LNCaP clone FGC (cell line): ENCODE data around the gene TRIAP1.

Experiments used
- DNase-seq: peaks from one replicate; pipeline ENCODE4 v3.0.0-alpha.2; 2011; ENCODE audit warnings: low read depth
- H3K4me3 ChIP-seq: 2 replicates; pipeline ENCODE4 v1.5.1; 2011; ENCODE audit warnings: mild to moderate bottlenecking, low read depth, low read length, control low read depth
- TF ChIP-seq, protein P1 (sequence below): IDR thresholded peaks from 2 replicates; pipeline ENCODE4 v1.5.1; 2012; ENCODE audit warnings: mild to moderate bottlenecking; ENCODE audit not compliant: control insufficient read depth, insufficient read depth; ENCODE audit errors: extremely low read depth

Gene TRIAP1

GRCh38 chr12:120413901-120414695 is 32.1 kb downstream of the TRIAP1 start:
- H3K4me3 ChIP-seq: no peak overlapping the region
- TF ChIP-seq, protein P1, sequence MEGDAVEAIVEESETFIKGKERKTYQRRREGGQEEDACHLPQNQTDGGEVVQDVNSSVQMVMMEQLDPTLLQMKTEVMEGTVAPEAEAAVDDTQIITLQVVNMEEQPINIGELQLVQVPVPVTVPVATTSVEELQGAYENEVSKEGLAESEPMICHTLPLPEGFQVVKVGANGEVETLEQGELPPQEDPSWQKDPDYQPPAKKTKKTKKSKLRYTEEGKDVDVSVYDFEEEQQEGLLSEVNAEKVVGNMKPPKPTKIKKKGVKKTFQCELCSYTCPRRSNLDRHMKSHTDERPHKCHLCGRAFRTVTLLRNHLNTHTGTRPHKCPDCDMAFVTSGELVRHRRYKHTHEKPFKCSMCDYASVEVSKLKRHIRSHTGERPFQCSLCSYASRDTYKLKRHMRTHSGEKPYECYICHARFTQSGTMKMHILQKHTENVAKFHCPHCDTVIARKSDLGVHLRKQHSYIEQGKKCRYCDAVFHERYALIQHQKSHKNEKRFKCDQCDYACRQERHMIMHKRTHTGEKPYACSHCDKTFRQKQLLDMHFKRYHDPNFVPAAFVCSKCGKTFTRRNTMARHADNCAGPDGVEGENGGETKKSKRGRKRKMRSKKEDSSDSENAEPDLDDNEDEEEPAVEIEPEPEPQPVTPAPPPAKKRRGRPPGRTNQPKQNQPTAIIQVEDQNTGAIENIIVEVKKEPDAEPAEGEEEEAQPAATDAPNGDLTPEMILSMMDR: no peak
- DNase-seq: no peak

DNA sequence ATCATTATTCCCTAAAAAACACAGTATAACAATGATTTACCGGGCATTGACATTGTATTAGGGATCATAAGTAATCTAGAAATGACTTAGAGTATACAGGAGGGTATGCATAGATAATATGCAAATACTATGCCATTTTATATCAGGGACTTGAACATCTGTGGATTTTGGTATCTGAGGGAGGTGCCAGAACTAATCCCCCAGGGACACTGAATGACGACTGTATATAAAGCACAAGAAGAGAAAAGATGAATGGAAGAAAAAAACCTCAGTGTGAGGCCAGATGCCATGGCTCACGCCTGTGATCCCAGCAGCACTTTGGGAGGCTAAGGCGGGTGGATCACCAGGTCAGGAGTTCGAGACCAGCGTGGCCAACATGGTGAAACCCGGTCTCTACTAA is 33.8 kb downstream of the TRIAP1 start:
- no peak for DNase-seq
- TF ChIP-seq, protein P1: no peak
- H3K4me3 ChIP-seq: no peak overlapping the region

DNA sequence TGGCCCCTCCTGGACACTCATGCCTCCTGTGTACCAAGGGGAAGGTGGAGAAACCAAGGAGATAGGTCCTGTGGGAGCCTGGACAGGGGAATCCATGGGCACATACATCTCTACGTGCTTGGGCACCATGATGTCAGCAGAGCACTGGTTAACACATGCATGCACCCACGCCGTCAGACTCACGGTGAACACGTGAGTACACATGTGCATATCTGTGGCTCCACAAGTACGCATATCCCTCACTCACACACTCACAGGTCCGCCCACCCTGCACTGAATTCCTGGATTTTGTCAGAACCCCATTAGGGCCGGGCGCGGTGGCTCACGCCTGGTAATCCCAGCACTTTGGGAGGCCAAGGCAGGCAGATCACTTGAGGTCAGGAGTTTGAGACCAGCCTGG is 37.4 kb downstream of the TRIAP1 start:
- TF ChIP-seq, protein P1: no peak
- H3K4me3 ChIP-seq: no peak overlapping the region
- no peak for DNase-seq

- no peak for DNase-seq
- H3K4me3 ChIP-seq: no peak overlapping the region
- TF ChIP-seq, protein P1: no peak
Observed at GRCh38 chr12:120406553-120406952, 39.6 kb downstream of the TRIAP1 start.

DNA sequence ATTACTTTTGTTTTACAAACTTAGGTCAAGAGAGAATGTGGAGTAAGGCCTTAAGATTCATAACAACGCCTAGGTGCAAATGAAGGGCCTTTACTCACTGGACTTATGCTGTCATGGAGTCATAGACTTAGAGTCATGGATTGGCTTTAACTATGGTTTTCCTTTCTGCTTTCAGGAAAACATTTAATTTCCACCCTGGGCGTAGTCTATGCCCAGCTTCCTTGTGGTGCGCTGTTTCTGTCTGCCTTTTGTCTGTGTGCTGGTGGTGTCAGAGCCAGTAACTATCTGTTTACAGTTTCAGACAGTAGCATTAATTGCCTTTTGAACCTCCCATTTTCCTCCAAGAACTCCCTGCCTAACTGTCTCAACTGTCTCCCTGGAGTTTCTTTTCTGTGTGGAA is 40.1 kb downstream of the TRIAP1 start:
- DNase-seq: no peak
- TF ChIP-seq, protein P1: no peak
- no peak overlapping the region for H3K4me3 ChIP-seq

- no peak for DNase-seq
- no peak overlapping the region for H3K4me3 ChIP-seq
- TF ChIP-seq, protein P1: no peak
Observed at GRCh38 chr12:120404271-120404670, 41.9 kb downstream of the TRIAP1 start.

- no peak overlapping the region for H3K4me3 ChIP-seq
- no peak for DNase-seq
- TF ChIP-seq, protein P1: no peak
Observed at GRCh38 chr12:120403869-120404268, 42.3 kb downstream of the TRIAP1 start.
